HFFc6 (cell line): ENCODE results near the gene VEZT. TPM values are rescaled to one million over a fixed set of nuclear protein-coding genes. Genes with fewer than 3 reads are reported as not detected.
A peak's percentile ranks its signal among the peaks of the same experiment; 100 is the strongest.

Experiments
- DNase-seq: peaks from one replicate; pipeline ENCODE4 v3.0.0-alpha.2; 2018
- H3K27ac Mint-ChIP-seq: 2 replicates; pipeline ENCODE4 v1.8.0; 2020; ENCODE audit warnings: mild to moderate bottlenecking, mixed read lengths
- H3K27me3 Mint-ChIP-seq: 2 replicates; pipeline ENCODE4 v1.8.0; 2021; ENCODE audit warnings: mild to moderate bottlenecking, moderate library complexity, mixed read lengths; ENCODE audit not compliant: insufficient read depth
- H3K36me3 Mint-ChIP-seq: 2 replicates; pipeline ENCODE4 v1.8.0; 2021; ENCODE audit warnings: low read depth, mixed read lengths
- H3K4me1 Mint-ChIP-seq: 2 replicates; pipeline ENCODE4 v1.8.0; 2020; ENCODE audit warnings: low read depth, mixed read lengths
- H3K4me3 Mint-ChIP-seq: 2 replicates; pipeline ENCODE4 v1.8.0; 2020; ENCODE audit warnings: mild to moderate bottlenecking, moderate library complexity, mixed read lengths
- H3K9me3 Mint-ChIP-seq: 2 replicates; pipeline ENCODE4 v1.8.0; 2020; ENCODE audit warnings: mild to moderate bottlenecking, mixed read lengths
- total RNA-seq, 6 experiments: library from RNA; stranded (reverse); fragmentation: NEBNext Ultra II Directional; extraction: Animal tissue kit (Norgen Biotek cat#: 25700); gene quantifications; 2 replicates in 1 of 6; 3 replicates in 5 of 6; pipeline ENCODE4 v1.2.3, GENCODE V29; 2021
- TF ChIP-seq, protein P1 (sequence below): fragments of 200-600 bp; sonication (generic); IDR thresholded peaks from 2 replicates; pipeline ENCODE4 v1.5.0; 2021; ENCODE audit warnings: antibody characterized with exemption, mild to moderate bottlenecking

The VEZT gene
- total RNA-seq, 6 experiments from 2014 or later = 61.8 to 69.0 (median 66.2) TPM

DNA sequence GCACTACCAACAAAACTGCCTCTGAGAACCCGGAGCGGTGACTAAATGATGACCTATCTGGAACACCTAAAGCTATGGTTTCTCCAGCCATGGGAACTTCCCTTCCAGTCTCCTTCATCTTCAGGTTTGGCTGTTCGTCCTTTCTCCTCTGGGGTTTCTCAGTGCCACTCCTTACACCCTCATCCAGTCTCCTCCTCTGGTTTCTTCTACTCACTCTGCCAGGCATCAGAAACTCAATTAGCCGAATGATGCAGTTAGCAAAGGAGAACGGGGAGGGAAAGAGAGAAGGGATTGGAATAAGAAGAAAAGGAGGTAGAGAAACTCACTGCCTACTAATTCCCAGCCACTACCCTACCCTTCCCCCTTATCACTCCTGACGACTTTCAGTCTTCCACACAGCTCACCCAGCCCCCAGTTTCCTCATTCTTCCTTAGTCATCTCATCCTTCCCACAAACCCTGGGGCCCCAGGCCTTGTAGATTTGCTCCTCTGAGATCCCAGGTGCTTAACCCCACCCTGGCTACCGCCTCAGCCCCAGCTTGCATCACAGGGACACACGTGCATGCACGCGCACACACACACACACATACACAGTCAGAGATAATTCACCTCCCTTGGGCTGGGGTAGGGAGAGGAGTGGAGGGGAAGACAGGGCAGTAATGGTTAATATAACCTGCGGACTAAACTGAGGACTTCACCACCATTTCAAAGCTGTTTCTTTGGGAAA is 13.3 kb upstream of the VEZT start:
- Mint-ChIP-seq H3K36me3 (0 out of 2 replicates have a peak, but pooled peaks cover 4% of the 10 kb centered on the region), H3K4me1 (peaks cover 72% of the 10 kb centered on the region), H3K27me3 (no peaks in the 10 kb centered on the region; the same call in 1 of the 2 replicates), H3K4me3 (peak overlapping the region; percentile 72), H3K9me3 (no peaks in the 10 kb centered on the region), H3K27ac (peak overlapping the region; percentile 95)
- TF ChIP-seq, protein P1, sequence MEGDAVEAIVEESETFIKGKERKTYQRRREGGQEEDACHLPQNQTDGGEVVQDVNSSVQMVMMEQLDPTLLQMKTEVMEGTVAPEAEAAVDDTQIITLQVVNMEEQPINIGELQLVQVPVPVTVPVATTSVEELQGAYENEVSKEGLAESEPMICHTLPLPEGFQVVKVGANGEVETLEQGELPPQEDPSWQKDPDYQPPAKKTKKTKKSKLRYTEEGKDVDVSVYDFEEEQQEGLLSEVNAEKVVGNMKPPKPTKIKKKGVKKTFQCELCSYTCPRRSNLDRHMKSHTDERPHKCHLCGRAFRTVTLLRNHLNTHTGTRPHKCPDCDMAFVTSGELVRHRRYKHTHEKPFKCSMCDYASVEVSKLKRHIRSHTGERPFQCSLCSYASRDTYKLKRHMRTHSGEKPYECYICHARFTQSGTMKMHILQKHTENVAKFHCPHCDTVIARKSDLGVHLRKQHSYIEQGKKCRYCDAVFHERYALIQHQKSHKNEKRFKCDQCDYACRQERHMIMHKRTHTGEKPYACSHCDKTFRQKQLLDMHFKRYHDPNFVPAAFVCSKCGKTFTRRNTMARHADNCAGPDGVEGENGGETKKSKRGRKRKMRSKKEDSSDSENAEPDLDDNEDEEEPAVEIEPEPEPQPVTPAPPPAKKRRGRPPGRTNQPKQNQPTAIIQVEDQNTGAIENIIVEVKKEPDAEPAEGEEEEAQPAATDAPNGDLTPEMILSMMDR = no peak
- peak; percentile 70 for DNase-seq

DNA sequence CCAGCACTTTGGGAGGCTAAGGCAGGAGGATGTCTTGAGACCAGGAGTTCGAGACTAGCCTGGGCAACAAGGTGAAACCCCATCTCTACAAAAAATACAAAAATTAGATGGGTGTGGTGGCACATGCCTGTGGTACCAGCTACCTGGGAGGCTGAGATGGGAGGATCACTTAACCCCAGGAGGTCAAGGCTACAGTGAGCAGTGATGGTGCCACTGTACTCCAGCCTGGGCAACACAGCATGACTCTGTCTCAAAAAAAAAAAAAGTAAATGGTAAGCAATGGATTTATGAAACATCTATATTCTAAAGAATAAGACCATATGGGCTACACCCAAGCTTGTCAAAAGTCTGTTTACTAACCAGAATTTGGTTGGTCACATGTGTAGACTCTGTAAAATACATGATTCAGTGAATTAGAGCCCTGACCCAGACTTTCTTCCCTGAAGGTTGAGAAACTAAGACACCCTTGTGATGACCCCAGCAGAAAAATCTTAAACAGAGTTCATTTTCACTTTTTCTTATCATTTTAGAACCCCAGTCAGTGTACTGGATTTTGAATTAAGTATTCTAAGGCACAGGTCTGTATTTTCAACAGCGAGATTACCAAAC is 12.5 kb upstream of the VEZT start:
- TF ChIP-seq, protein P1 = no peak
- H3K27me3 Mint-ChIP-seq = no peaks in the 10 kb centered on the region; the same call in 1 of the 2 replicates
- no peaks in the 10 kb centered on the region for H3K9me3 Mint-ChIP-seq
- peaks cover 71% of the 10 kb centered on the region for H3K4me1 Mint-ChIP-seq
- peak overlapping the region; percentile 95 for H3K27ac Mint-ChIP-seq
- H3K4me3 Mint-ChIP-seq = peak overlapping the region; percentile 64
- 0 out of 2 replicates have a peak, but pooled peaks cover 4% of the 10 kb centered on the region for H3K36me3 Mint-ChIP-seq
- no peak for DNase-seq

DNA sequence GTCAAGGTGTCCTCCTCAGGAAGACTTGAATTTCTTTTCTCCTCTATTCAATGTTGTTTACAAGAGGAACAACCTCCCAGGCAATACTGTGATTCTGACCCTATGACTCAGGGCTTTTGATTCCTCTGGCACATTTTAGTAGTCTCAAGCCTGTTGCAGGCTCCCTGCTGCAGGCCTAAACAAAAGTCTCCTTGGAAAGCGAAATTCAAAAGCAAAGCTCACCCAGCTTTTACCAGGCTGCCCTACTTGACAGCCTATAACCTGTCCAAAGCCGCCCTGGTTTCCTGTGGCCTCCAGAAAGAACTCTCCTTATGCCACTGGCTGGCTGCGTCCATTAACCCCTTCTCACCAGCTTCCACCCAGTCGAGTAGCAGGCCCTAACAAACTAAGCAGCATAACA is 11.9 kb upstream of the VEZT start:
- Mint-ChIP-seq H3K27me3 (no peaks in the 10 kb centered on the region; the same call in 1 of the 2 replicates), H3K4me3 (peak overlapping the region; percentile 64)

DNA sequence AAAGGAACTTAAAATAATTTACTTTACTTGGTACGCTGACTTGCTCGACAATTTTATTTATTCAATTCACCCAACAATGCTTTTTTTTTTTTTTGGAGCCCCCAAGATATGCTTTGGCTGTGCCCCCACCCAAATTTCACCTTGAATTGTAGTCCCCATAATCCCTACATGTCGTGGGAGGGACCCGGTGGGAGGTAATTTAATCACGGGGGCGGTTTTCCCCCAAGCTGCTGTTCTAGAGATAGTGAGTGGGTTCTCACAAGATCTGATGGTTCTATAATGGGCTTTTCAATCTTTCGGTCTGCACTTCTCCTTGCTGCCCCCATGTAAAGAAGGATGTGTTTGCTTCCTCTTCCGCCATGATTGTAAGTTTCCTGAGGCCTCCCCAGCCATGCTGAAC is 10.7 kb upstream of the VEZT start:
- H3K36me3 Mint-ChIP-seq = 0 out of 2 replicates have a peak, but pooled peaks cover 4% of the 10 kb centered on the region
- TF ChIP-seq, protein P1 = no peak
- no peaks in the 10 kb centered on the region for H3K9me3 Mint-ChIP-seq
- no peak for DNase-seq
- peak overlapping the region; percentile 25; the same call in 1 of the 2 replicates for H3K27ac Mint-ChIP-seq
- no peak overlapping the region for H3K4me3 Mint-ChIP-seq
- H3K4me1 Mint-ChIP-seq = peaks cover 53% of the 10 kb centered on the region
- no peaks in the 10 kb centered on the region; the same call in 1 of the 2 replicates for H3K27me3 Mint-ChIP-seq

More for the DNA sequence above, 11.9 kb upstream of the VEZT start:
- H3K4me1 Mint-ChIP-seq = peaks cover 65% of the 10 kb centered on the region
- DNase-seq = peak; percentile 76
- TF ChIP-seq, protein P1 = no peak
- H3K27ac Mint-ChIP-seq = peak overlapping the region; percentile 95
- H3K36me3 Mint-ChIP-seq = 0 out of 2 replicates have a peak, but pooled peaks cover 4% of the 10 kb centered on the region
- H3K9me3 Mint-ChIP-seq = no peaks in the 10 kb centered on the region

DNA sequence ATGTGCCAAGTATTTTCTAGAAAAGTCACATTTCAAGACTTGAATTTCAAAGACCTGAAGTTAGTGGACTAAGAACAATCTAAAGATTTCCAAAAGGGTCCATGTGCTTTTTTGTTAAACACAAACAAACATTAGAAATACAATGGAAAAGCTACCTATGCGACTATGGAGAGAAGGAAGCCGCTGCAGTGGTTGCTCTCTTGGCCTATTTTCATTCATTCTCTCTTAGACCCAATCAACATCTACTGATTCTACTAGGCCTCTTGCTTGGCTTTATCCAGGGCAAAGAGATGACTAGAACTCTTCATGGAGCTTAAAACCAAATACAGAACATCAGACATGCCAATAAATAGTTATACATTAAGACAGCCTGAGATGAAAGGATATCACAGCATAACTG is 10.2 kb upstream of the VEZT start:
- Mint-ChIP-seq H3K4me1 (peaks cover 55% of the 10 kb centered on the region), H3K4me3 (no peak overlapping the region), H3K9me3 (no peaks in the 10 kb centered on the region), H3K27ac (no peak overlapping the region), H3K36me3 (0 out of 2 replicates have a peak, but pooled peaks cover 4% of the 10 kb centered on the region), H3K27me3 (no peaks in the 10 kb centered on the region; the same call in 1 of the 2 replicates)
- no peak for DNase-seq
- TF ChIP-seq, protein P1 = no peak
